Activated naive CD4-positive, alpha-beta T cell treated with anti-CD3 and anti-CD28 coated beads, Interleukin-2, amount 50 U/mL, for 72 hours (primary cell): ENCODE results near the gene FALEC. TPM values are rescaled to one million over a fixed set of nuclear protein-coding genes. Genes with fewer than 3 reads are reported as not detected.

Experiments used
- ATAC-seq, 2 donors: fragments of 150-1000 bp; cut with Tn5 transposase; 2 replicates each; pipeline ENCODE4 v1.10.0; 2021; ENCODE audit warnings: mild to moderate bottlenecking in 2 of 2, moderate library complexity in 2 of 2
- DNase-seq, 2 donors: peaks; one replicate each; pipeline ENCODE4 v3.0.0; 2021 to 2022; ENCODE audit warnings: low spot score in 2 of 2
- H3K27ac Mint-ChIP-seq, 2 donors: one replicate each; pipeline ENCODE4 v1.8.0; 2022; ENCODE audit warnings: mild to moderate bottlenecking in 2 of 2, mixed read lengths in 2 of 2
- H3K36me3 Mint-ChIP-seq, 2 donors: one replicate each; pipeline ENCODE4 v1.8.0; 2022; ENCODE audit warnings: mixed read lengths in 2 of 2
- H3K9me3 Mint-ChIP-seq, 2 donors: one replicate each; pipeline ENCODE4 v1.8.0; 2022; ENCODE audit warnings: mixed read lengths in 2 of 2
- total RNA-seq, 2 donors: library from RNA; stranded (reverse); gene quantifications; one replicate each; pipeline ENCODE4 v1.2.3, GENCODE V29; 2022

FALEC gene
- total RNA-seq, result under 1 TPM; 0.66 to 0.89 TPM

- Mint-ChIP-seq H3K36me3 (no peaks in the 10 kb centered on the region), H3K9me3 (no peaks in the 10 kb centered on the region)
These were observed at the start of gene FALEC for GRCh38 chr1:150515328-150516049. Gene FALEC (plus strand): TSS chr1:150515752.

GRCh38 chr1:150466964-150467363 is 48.6 kb upstream of the FALEC start:
- H3K9me3 Mint-ChIP-seq, result no peaks in the 10 kb centered on the region
- H3K36me3 Mint-ChIP-seq, result peaks cover 4 to 13% of the 10 kb centered on the region in 2 donors
- ATAC-seq (no peak), DNase-seq (no peak)
- H3K27ac Mint-ChIP-seq, result no peak overlapping the region

More at GRCh38 chr1:150515328-150516049, at the start of gene FALEC:
- DNase-seq, result peak; percentile 93 to 98
- ATAC-seq, result peak; percentile 98 to 99
- peak within 1 kb of the TSS; percentile 77 to 95 for H3K27ac Mint-ChIP-seq

- H3K27ac Mint-ChIP-seq, result no peak overlapping the region
- ATAC-seq (no peak), DNase-seq (no peak)
- peaks cover 5 to 10% of the 10 kb centered on the region in 2 donors for H3K36me3 Mint-ChIP-seq
- no peaks in the 10 kb centered on the region for H3K9me3 Mint-ChIP-seq
These were observed 46.3 kb upstream of the FALEC start for GRCh38 chr1:150469291-150469690.

GRCh38 chr1:150472601-150473200 is 42.9 kb upstream of the FALEC start:
- Mint-ChIP-seq H3K36me3 (peaks cover 5 to 7% of the 10 kb centered on the region in 2 donors), H3K9me3 (no peaks in the 10 kb centered on the region), H3K27ac (peak overlapping the region; percentile 29)
- DNase-seq, result no peak
- peak in 1 of 2 donors; percentile 22 for ATAC-seq

- Mint-ChIP-seq H3K9me3 (no peaks in the 10 kb centered on the region), H3K36me3 (peaks cover 5 to 7% of the 10 kb centered on the region in 2 donors), H3K27ac (no peak overlapping the region)
- no peak for DNase-seq
- ATAC-seq, result no peak
These were observed 41.9 kb upstream of the FALEC start for GRCh38 chr1:150473659-150474058.

- Mint-ChIP-seq H3K27ac (no peak overlapping the region), H3K9me3 (no peaks in the 10 kb centered on the region), H3K36me3 (peaks cover 5 to 7% of the 10 kb centered on the region in 2 donors)
- ATAC-seq (no peak), DNase-seq (no peak)
These were observed 40.7 kb upstream of the FALEC start for GRCh38 chr1:150474869-150475268.

GRCh38 chr1:150476754-150477153 is 38.8 kb upstream of the FALEC start:
- no peaks in the 10 kb centered on the region for H3K9me3 Mint-ChIP-seq
- DNase-seq (no peak), ATAC-seq (no peak)
- H3K36me3 Mint-ChIP-seq, result peaks cover 3% of the 10 kb centered on the region in 2 donors
- no peak overlapping the region for H3K27ac Mint-ChIP-seq

GRCh38 chr1:150477320-150477719 is 38.2 kb upstream of the FALEC start:
- H3K9me3 Mint-ChIP-seq, result no peaks in the 10 kb centered on the region
- no peak for DNase-seq
- H3K27ac Mint-ChIP-seq, result no peak overlapping the region
- H3K36me3 Mint-ChIP-seq, result no peaks in the 10 kb centered on the region
- ATAC-seq, result no peak

- Mint-ChIP-seq H3K27ac (no peak overlapping the region), H3K9me3 (no peaks in the 10 kb centered on the region), H3K36me3 (no peaks in the 10 kb centered on the region)
- DNase-seq (no peak), ATAC-seq (no peak)
These were observed 37.8 kb upstream of the FALEC start for GRCh38 chr1:150477733-150478132.

- Mint-ChIP-seq H3K27ac (no peak overlapping the region), H3K36me3 (no peaks in the 10 kb centered on the region), H3K9me3 (no peaks in the 10 kb centered on the region)
- no peak for ATAC-seq
- DNase-seq, result no peak
These were observed 36.2 kb upstream of the FALEC start for GRCh38 chr1:150479370-150479769.

GRCh38 chr1:150479927-150480352 is 35.6 kb upstream of the FALEC start:
- H3K36me3 Mint-ChIP-seq, result no peaks in the 10 kb centered on the region
- no peak overlapping the region for H3K27ac Mint-ChIP-seq
- no peak for DNase-seq
- no peaks in the 10 kb centered on the region for H3K9me3 Mint-ChIP-seq
- ATAC-seq, result no peak

- ATAC-seq (no peak), DNase-seq (no peak)
- Mint-ChIP-seq H3K27ac (peak overlapping the region in 1 of 2 donors; percentile 5), H3K9me3 (no peaks in the 10 kb centered on the region), H3K36me3 (peaks cover 14 to 16% of the 10 kb centered on the region in 2 donors)
These were observed 31.1 kb upstream of the FALEC start for GRCh38 chr1:150484431-150484830.

- Mint-ChIP-seq H3K9me3 (no peaks in the 10 kb centered on the region), H3K27ac (peak overlapping the region in 1 of 2 donors; percentile 5), H3K36me3 (peaks cover 14 to 17% of the 10 kb centered on the region in 2 donors)
- ATAC-seq (no peak), DNase-seq (no peak)
These were observed 30.7 kb upstream of the FALEC start for GRCh38 chr1:150484861-150485260.

- Mint-ChIP-seq H3K36me3 (peaks cover 22 to 26% of the 10 kb centered on the region in 2 donors), H3K9me3 (no peaks in the 10 kb centered on the region)
- peak; percentile 97 for DNase-seq
These were observed 28.4 kb upstream of the FALEC start, which contains the start of gene TARS2 for GRCh38 chr1:150486966-150487762. Gene TARS2 (plus strand): TSS chr1:150487419. CDS start chr1:150487451, 32 bp downstream.

GRCh38 chr1:150487763-150488115 is 27.8 kb upstream of the FALEC start:
- no peak for DNase-seq
- Mint-ChIP-seq H3K27ac (peak overlapping the region; percentile 97 to 99), H3K36me3 (peaks cover 22 to 30% of the 10 kb centered on the region in 2 donors), H3K9me3 (no peaks in the 10 kb centered on the region)
- ATAC-seq, result no peak

More at GRCh38 chr1:150486966-150487762, 28.4 kb upstream of the FALEC start, which contains the start of gene TARS2:
- H3K27ac Mint-ChIP-seq, result peak within 1 kb of the TSS; percentile 97 to 99
- peak; percentile 100 for ATAC-seq

- DNase-seq (no peak), ATAC-seq (peak in 1 of 2 donors; percentile 71)
- Mint-ChIP-seq H3K36me3 (peaks cover 14 to 16% of the 10 kb centered on the region in 2 donors), H3K9me3 (no peaks in the 10 kb centered on the region), H3K27ac (no peak overlapping the region)
These were observed 22.4 kb upstream of the FALEC start for GRCh38 chr1:150493175-150493574.

- H3K9me3 Mint-ChIP-seq, result no peaks in the 10 kb centered on the region
- H3K36me3 Mint-ChIP-seq, result no peaks in the 10 kb centered on the region
- H3K27ac Mint-ChIP-seq, result no peak overlapping the region
- no peak for ATAC-seq
- no peak for DNase-seq
These were observed 17.2 kb upstream of the FALEC start for GRCh38 chr1:150498342-150498741.
